Uterus (tissue), 4 donors: ENCODE data around the gene CMBL. TPM values are rescaled to one million over a fixed set of nuclear protein-coding genes. Genes with fewer than 3 reads are reported as not detected.

ENCODE experiments used
- DNase-seq, 2 donors: peaks; one replicate each; pipeline ENCODE4 v3.0.0-alpha.2; 2019 to 2020
- H3K27ac ChIP-seq, 2 donors: fragments of 200-600 bp; sonication (generic); 1 replicate in 1 of 2; 2 replicates in 1 of 2; pipeline ENCODE4 v1.5.1; 2016 to 2018
- H3K27me3 ChIP-seq, 2 donors: fragments of 200-600 bp; sonication (generic); one replicate each; pipeline ENCODE4 v1.5.1; 2018 to 2019; ENCODE audit warnings: control low read depth in 1 of 2
- H3K36me3 ChIP-seq, 2 donors: fragments of 200-600 bp; sonication (generic); one replicate each; pipeline ENCODE4 v1.5.1; 2019; ENCODE audit warnings: control low read depth in 1 of 2
- H3K4me1 ChIP-seq, 2 donors: fragments of 200-600 bp; sonication (generic); one replicate each; pipeline ENCODE4 v1.5.1; 2018 to 2019; ENCODE audit warnings: control low read depth in 1 of 2
- H3K4me3 ChIP-seq, 2 donors: fragments of 200-600 bp; sonication (generic); 1 replicate in 1 of 2; 2 replicates in 1 of 2; pipeline ENCODE4 v1.5.1; 2018 to 2019; ENCODE audit warnings: mild to moderate bottlenecking in 1 of 2
- H3K9me3 ChIP-seq, 2 donors: fragments of 200-600 bp; sonication (generic); one replicate each; pipeline ENCODE4 v1.5.1; 2019; ENCODE audit warnings: control low read depth in 1 of 2
- POLR2A ChIP-seq, 2 donors: fragments of 450-650 bp; IDR thresholded peaks; one replicate each; pipeline ENCODE4 v1.6.1; 2016; ENCODE audit warnings: antibody characterized with exemption in 2 of 2, mild to moderate bottlenecking in 1 of 2, moderate library complexity in 1 of 2
- intact Hi-C: fragments of 100-400 bp; cut with DNase I; formaldehyde crosslinking; loops from one replicate; pipeline ENCODE4 v1.15.1; 2023; ENCODE audit warnings: low total_unique reads
- total RNA-seq, 4 donors: library from RNA; depleted of rRNA in 3 of 4; stranded (reverse); fragments of >200 nt in 3 of 4; gene quantifications; one replicate each; pipeline versions ENCODE4 v1.1.0 to v1.2.4, GENCODE V29; 2014 to 2023
- TF ChIP-seq, protein P1 (sequence below), 4 experiments: fragments of 200-600 bp in 2 of 4; fragments of 450-650 bp in 2 of 4; sonication (generic) in 2 of 4; IDR thresholded peaks; one replicate each; pipeline ENCODE4 v1.5.1; 2016 to 2019; ENCODE audit warnings: antibody characterized with exemption in 4 of 4, mild to moderate bottlenecking in 2 of 4, moderate library complexity in 1 of 4
- donor health status: DM: yes; HTN: yes; CAD: no.

Gene CMBL
- total RNA-seq = 10 to 100 TPM in 2 of 4 donors, 1 to 10 TPM in 2; 1.5 to 20.3 (median 9.1) TPM

DNA sequence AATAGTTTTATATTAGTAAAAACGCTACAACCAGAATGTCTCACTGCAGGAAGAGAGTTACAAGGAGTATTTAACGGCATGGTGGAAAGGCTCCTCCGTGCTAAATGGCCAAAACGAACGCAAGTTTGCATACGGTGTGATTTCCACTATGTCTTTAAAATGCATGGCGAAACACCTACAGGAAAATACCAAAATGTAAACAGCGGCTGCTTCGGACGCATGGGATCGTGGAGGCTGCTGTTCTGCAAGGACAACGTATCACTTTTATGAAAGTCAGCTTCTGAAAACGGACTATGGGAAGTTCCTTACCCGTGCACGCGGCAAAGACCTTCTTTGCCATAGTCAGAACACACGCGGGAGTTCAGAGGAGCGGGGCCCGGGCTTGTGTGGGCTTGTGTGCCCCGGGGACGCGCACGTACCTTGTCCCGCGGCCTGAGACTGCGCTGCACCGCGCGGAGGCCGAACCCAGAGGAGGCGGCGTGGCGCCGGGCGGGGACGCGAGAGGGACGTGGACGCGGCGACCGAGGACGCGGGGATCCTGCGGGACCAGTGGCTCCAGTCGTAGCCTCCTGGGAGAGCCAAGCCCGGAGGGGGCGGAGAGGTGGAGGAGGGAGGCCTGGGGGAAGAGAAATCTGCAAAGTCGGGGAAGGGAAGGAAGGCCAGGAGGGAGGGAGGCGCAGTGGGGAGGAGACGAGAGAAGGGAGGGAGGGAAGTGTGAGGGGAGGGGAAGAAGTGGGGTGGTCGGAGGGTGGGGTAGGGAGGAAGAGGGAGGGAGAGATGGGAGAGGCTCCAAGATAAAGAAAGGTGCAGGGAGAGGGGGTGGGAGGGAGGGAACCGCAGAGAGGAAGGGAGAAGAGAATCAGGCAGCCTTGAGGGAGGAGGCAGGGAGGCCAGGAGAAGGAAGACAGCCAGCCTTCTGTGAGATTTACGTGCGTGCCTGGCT, at the start of gene CMBL:
TSS of gene CMBL (minus strand) at position 697 of the 943 bp plus-strand sequence. CDS start 17,140 bp downstream, outside the sequence.
- H3K4me1 ChIP-seq = no peaks in the 10 kb centered on the region
- peak; percentile 35 to 49 for DNase-seq
- intact Hi-C loops = no loop called here

GRCh38 chr5:10355071-10355889, 47.6 kb upstream of the CMBL start:
- Histone ChIP-seq H3K4me1 (peaks cover 0 to 6% of the 10 kb centered on the region in 2 donors), H3K4me3 (peak overlapping the region; percentile 76 to 80), H3K36me3 (no peaks in the 10 kb centered on the region), H3K27me3 (no peaks in the 10 kb centered on the region), H3K9me3 (no peaks in the 10 kb centered on the region), H3K27ac (peak overlapping the region; percentile 90 to 99)
- intact Hi-C loops = no loop called here
- no peak for TF ChIP-seq POLR2A (IDR thresholded peaks at IDR 0.05)
- TF ChIP-seq, protein P1, sequence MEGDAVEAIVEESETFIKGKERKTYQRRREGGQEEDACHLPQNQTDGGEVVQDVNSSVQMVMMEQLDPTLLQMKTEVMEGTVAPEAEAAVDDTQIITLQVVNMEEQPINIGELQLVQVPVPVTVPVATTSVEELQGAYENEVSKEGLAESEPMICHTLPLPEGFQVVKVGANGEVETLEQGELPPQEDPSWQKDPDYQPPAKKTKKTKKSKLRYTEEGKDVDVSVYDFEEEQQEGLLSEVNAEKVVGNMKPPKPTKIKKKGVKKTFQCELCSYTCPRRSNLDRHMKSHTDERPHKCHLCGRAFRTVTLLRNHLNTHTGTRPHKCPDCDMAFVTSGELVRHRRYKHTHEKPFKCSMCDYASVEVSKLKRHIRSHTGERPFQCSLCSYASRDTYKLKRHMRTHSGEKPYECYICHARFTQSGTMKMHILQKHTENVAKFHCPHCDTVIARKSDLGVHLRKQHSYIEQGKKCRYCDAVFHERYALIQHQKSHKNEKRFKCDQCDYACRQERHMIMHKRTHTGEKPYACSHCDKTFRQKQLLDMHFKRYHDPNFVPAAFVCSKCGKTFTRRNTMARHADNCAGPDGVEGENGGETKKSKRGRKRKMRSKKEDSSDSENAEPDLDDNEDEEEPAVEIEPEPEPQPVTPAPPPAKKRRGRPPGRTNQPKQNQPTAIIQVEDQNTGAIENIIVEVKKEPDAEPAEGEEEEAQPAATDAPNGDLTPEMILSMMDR (IDR thresholded peaks at IDR 0.05) = no peak
- DNase-seq = no peak

More for the DNA sequence above, at the start of gene CMBL:
- H3K27me3 ChIP-seq = no peaks in the 10 kb centered on the region
- peak within 1 kb of the TSS; percentile 86 to 91 for H3K27ac ChIP-seq
- H3K9me3 ChIP-seq = no peaks in the 10 kb centered on the region
- TF ChIP-seq POLR2A (IDR thresholded peaks at IDR 0.05) = peak in 1 of 2 donors; percentile 25
- TF ChIP-seq, protein P1 (IDR thresholded peaks at IDR 0.05) = no peak
- peak within 1 kb of the TSS; percentile 58 to 60 for H3K4me3 ChIP-seq
- no peaks in the 10 kb centered on the region for H3K36me3 ChIP-seq

- Histone ChIP-seq H3K27ac (peak overlapping the region; percentile 90 to 99), H3K9me3 (no peaks in the 10 kb centered on the region), H3K36me3 (no peaks in the 10 kb centered on the region), H3K4me3 (peak overlapping the region; percentile 76 to 80), H3K4me1 (peaks cover 0 to 6% of the 10 kb centered on the region in 2 donors), H3K27me3 (no peaks in the 10 kb centered on the region)
- intact Hi-C loops = no loop called here
- peak in 1 of 2 donors; percentile 38 for DNase-seq
- TF ChIP-seq, protein P1 (IDR thresholded peaks at IDR 0.05) = no peak
- no peak for TF ChIP-seq POLR2A (IDR thresholded peaks at IDR 0.05)
Measured at GRCh38 chr5:10354048-10354872, 46.6 kb upstream of the CMBL start.

DNA sequence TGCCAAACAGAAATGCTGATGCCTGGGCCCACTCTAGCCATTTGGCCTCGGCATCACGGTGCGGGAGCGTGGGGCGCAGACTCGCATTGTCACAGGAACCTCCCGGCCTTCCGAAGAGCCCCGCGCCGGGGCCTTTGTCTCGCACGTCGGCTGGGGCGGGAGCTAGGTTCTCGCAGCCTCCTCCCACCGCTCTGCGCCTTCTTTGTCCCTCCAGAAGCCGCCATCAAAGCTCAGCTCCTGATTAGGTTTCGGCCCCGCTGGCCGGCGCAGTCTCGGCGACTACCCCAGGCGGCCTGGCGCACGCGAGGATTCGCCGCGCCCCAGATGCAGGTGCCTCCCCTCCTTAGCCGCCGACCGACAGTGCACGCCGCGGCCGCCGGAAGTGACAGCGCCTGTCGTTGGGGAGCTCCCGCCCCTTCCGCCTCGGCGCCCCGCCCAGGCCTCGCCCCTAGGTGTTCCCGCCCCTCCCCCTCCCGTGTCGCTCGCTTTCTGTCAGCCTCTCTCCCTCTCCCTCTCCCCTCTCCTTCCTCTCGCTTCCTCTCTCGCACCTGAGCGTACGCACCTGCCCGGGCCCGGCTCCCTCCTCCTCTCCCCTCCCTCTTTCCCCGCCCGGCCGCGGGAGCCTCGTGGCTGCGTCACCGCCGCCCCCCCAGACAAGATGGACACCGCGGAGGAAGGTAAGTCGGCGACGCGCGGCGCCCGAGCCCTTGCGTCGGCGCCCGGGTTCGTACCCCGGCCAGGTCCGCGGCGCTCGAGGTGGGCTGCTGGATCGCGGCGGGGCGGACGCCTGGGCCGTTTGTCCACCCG, 45.7 kb upstream of the CMBL start, which contains the start of gene MARCHF6:
TSS of gene MARCHF6 (plus strand) at position 455 of the 807 bp plus-strand sequence. CDS start at position 659, 204 bp downstream.
- H3K4me3 ChIP-seq = peak within 1 kb of the TSS; percentile 76 to 80
- TF ChIP-seq, protein P1 (IDR thresholded peaks at IDR 0.05) = peak in 1 of 4 experiments; percentile 6
- TF ChIP-seq POLR2A (IDR thresholded peaks at IDR 0.05) = peak; percentile 92 to 96
- H3K4me1 ChIP-seq = peaks cover 0 to 6% of the 10 kb centered on the region in 2 donors
- no peaks in the 10 kb centered on the region for H3K27me3 ChIP-seq
- intact Hi-C loops = no loop called here
- no peaks in the 10 kb centered on the region for H3K36me3 ChIP-seq
- peak; percentile 94 to 95 for DNase-seq
- H3K27ac ChIP-seq = peak within 1 kb of the TSS; percentile 90 to 99
- H3K9me3 ChIP-seq = no peaks in the 10 kb centered on the region
